H7 (cell line): ENCODE results near the gene OVOL1. TPM values are rescaled to one million over a fixed set of nuclear protein-coding genes. Genes with fewer than 3 reads are reported as not detected.
"Not testable (repeated sequence)": the region's sequence is repeated elsewhere in the genome, so short reads cannot be mapped to it uniquely, and the experiment has no call there.

ENCODE experiments used
- DNase-seq: peaks from one replicate; pipeline ENCODE4 v3.0.0; 2012
- H3K27me3 ChIP-seq: 2 replicates; pipeline ENCODE4 v1.6.0; 2011; ENCODE audit warnings: mild to moderate bottlenecking, low read length; ENCODE audit not compliant: control insufficient read depth, insufficient read depth
- H3K36me3 ChIP-seq: replicated peaks from 2 replicates; pipeline ENCODE4 v1.5.1; 2011; ENCODE audit warnings: low read length; ENCODE audit not compliant: control insufficient read depth, insufficient read depth
- H3K4me3 ChIP-seq: 2 replicates; pipeline ENCODE4 v1.5.1; 2011; ENCODE audit warnings: low read depth, mild to moderate bottlenecking, control low read depth, low read length, moderate library complexity; ENCODE audit not compliant: insufficient read depth
- total RNA-seq: library from RNA; depleted of rRNA; stranded (reverse); fragments of >200 nt; shearing (Covaris generic); gene quantifications from 2 replicates; pipeline ENCODE4 v1.2.3, GENCODE V29; 2014; rRNA removed

The OVOL1 gene
- total RNA-seq, result 1.2 and 1.4 TPM in 2 replicates

DNA sequence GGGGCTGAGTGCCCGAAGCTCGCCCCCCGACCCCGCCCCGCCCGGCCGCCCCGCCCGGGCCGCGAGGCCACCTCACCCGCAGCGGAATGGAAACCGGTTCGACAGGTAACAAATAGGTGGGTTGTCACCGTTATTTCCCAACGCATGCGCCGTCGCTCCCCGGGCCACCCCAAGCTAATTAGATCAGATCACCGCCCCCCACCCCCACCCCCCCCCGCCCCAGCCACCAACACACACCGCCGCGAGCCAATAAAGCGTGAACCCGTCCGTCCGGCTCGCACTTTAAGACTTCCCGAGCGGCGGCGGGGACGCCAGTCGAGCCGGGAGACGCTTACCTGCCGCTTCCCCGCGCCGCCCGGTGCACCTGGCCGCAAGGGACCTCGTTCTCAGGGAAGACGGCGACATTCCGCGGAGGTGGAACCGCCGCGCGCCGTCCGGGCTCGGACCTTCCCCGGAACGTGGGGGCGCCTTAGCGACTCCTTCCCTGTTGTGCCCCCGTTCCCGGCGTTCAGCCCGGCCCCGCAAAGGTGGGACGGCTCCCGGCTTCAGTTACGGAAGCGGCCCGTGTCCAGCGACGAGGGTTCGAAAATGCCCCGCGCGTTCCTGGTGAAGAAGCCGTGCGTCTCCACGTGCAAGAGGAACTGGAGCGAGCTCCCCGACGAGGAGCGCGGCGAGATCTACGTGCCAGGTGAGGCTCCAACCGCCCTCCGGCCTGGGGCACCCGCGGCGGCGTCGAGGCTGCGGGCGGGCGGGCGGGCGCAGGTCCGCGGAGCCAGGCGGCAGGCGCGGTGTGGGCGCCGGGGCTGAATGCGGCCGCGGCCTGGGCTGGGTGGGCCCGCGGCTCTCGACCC lies at the start of gene OVOL1:
TSS of gene OVOL1 (plus strand) at position 278 of the 851 bp plus-strand sequence. CDS start at position 589, 311 bp downstream.
- peak within 1 kb of the TSS; percentile 58 for H3K4me3 ChIP-seq
- H3K27me3 ChIP-seq, result peaks cover 56% of the 10 kb centered on the region
- DNase-seq, result peak; percentile 97
- H3K36me3 ChIP-seq, result no peaks in the 10 kb centered on the region

GRCh38 chr11:65739022-65739421 lies 47.8 kb upstream of the OVOL1 start:
- no peak overlapping the region for H3K4me3 ChIP-seq
- H3K36me3 ChIP-seq, result no peaks in the 10 kb centered on the region
- DNase-seq, result no peak
- no peaks in the 10 kb centered on the region; the same call in 1 of the 2 replicates for H3K27me3 ChIP-seq

- no peak overlapping the region for H3K4me3 ChIP-seq
- no peaks in the 10 kb centered on the region for H3K36me3 ChIP-seq
- no peaks in the 10 kb centered on the region; the same call in 1 of the 2 replicates for H3K27me3 ChIP-seq
- DNase-seq, result no peak
These were observed 45.7 kb upstream of the OVOL1 start for GRCh38 chr11:65741185-65741584.

DNA sequence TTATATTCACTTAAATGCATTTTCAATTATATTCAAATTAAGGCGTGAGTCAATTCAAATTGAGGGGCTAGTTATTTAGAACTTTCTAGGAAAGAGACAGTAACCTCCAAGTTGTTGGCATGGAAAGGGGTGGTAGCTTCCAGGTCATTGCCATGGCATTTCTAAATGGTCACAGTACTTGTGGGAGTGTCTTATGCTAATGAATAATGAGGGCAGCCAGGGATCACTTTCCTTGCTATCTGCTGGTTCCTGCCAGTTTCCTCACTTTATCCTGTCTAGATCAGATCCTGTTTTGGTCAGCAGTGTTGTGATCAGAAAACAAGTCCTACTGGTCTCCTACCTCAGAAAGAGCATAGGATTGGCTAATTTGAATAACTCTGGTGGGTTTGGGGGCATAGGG lies 44.5 kb upstream of the OVOL1 start:
- Histone ChIP-seq H3K36me3 (no peaks in the 10 kb centered on the region), H3K27me3 (no peaks in the 10 kb centered on the region; the same call in 1 of the 2 replicates), H3K4me3 (no peak overlapping the region)
- no peak for DNase-seq

DNA sequence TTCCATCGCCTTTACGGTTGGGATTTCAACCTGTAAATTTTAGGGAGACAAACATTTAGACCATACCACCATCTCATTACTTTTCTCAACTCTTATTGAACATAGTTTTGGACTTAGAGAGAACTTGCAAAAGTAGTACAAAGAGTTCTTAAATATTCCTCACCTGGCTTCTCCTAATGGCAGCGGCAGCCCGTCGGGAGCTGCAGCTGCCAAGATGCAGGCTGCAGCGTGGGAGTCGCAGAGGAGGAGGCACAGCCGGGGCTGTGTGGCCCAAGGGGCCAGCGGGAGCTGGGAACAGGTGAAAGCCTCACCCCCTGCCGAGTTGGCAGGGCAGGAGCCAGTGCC lies 43.2 kb upstream of the OVOL1 start:
- H3K27me3 ChIP-seq, result no peaks in the 10 kb centered on the region; the same call in 1 of the 2 replicates
- peak; percentile 37 for DNase-seq
- H3K36me3 ChIP-seq, result no peaks in the 10 kb centered on the region
- H3K4me3 ChIP-seq, result no peak overlapping the region

- DNase-seq, result peak; percentile 79
These were observed 42.7 kb upstream of the OVOL1 start for GRCh38 chr11:65744026-65744698.

DNA sequence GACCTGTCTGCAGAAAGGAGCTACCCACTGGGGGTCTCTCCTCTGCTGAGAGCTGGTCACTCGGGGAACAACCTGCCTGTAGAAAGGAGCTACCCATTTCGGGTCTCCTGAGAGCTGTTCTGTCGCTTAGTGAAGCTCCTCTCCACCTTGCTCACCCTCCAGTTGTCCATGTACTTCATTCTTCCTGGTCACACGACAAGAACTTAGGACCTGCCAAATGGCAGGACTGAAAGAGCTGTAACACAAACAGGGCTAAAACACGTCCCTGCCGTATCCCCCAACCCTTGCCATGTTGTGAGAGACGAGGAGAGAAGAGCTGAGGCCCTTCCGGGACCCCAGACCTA lies 42.2 kb upstream of the OVOL1 start:
- H3K4me3 ChIP-seq, result no peak overlapping the region

More at GRCh38 chr11:65744026-65744698, 42.7 kb upstream of the OVOL1 start:
- Histone ChIP-seq H3K36me3 (no peaks in the 10 kb centered on the region), H3K4me3 (no peak overlapping the region), H3K27me3 (no peaks in the 10 kb centered on the region; the same call in 1 of the 2 replicates)

DNA sequence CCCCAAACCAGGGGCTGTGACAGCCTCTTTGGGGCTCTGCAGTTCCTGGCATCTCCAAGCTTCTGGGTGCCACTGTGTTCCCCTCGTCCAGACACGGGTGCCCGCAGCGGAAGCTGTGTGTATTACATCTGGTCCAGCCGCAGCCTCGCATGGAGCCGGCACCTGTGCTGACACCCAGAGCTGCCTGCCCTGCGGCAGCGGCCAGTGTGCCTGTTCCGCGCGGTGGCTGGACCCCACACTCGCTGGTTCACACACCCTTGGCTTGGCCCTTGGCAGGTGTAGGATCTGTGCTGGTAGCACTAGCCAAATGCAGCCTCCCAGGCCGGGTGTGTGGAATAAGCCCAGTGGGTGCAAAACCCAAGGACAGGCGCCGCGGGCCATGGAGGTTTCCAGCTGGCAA lies 41.8 kb upstream of the OVOL1 start:
- Histone ChIP-seq H3K36me3 (no peaks in the 10 kb centered on the region), H3K27me3 (no peaks in the 10 kb centered on the region; the same call in 1 of the 2 replicates), H3K4me3 (no peak overlapping the region)
- DNase-seq, result no peak

More for the DNA sequence above, 42.2 kb upstream of the OVOL1 start:
- no peaks in the 10 kb centered on the region; the same call in 1 of the 2 replicates for H3K27me3 ChIP-seq
- H3K36me3 ChIP-seq, result no peaks in the 10 kb centered on the region
- DNase-seq, result no peak

DNA sequence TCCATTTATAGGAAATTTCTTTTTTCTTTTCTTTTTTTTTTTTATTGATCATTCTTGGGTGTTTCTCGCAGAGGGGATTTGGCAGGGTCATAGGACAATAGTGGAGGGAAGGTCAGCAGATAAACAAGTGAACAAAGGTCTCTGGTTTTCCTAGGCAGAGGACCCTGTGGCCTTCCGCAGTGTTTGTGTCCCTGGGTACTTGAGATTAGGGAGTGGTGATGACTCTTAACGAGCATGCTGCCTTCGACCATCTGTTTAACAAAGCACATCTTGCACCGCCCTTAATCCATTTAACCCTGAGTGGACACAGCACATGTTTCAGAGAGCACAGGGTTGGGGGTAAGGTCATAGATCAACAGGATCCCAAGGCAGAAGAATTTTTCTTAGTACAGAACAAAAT lies 24.7 kb upstream of the OVOL1 start:
- not testable (repeated sequence) for DNase-seq, H3K27me3 ChIP-seq, H3K4me3 ChIP-seq, H3K36me3 ChIP-seq

DNA sequence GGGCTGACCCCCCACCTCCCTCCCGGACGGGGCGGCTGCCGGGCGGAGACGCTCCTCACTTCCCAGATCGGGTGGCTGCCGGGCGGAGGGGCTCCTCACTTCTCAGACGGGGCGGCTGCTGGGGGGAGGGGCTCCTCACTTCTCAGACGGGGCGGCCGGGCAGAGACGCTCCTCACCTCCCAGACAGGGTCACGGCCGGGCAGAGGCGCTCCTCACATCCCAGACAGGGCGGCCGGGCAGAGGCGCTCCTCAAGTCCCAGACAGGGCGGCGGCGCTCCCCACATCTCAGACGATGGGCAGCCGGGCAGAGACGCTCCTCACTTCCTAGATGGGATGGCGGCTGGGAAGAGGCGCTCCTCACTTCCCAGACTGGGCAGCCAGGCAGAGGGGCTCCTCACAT lies 24.0 kb upstream of the OVOL1 start:
- H3K36me3 ChIP-seq, H3K27me3 ChIP-seq, DNase-seq, H3K4me3 ChIP-seq: not testable (repeated sequence)

DNA sequence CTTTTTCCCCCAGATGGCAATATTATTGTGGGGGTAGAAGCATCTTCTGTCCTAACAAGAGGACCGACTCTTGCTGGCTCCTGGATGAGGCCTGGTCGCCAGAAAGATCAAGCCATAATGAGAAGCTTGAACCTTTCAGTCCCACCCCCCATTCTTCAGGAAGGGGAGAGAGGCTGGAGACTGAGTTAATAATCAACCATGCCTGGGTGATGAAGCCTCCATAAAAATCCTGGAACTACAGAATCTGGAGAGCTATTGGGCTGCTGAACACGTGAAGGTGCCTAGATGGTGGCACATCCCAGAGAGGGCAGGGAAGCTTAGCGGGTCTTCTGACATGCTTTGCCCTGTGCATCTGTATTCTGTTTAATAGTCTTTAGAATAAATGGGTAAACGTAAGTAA lies 22.4 kb upstream of the OVOL1 start:
- no peaks in the 10 kb centered on the region for H3K27me3 ChIP-seq
- DNase-seq, result no peak
- no peaks in the 10 kb centered on the region for H3K36me3 ChIP-seq
- no peak overlapping the region for H3K4me3 ChIP-seq

DNA sequence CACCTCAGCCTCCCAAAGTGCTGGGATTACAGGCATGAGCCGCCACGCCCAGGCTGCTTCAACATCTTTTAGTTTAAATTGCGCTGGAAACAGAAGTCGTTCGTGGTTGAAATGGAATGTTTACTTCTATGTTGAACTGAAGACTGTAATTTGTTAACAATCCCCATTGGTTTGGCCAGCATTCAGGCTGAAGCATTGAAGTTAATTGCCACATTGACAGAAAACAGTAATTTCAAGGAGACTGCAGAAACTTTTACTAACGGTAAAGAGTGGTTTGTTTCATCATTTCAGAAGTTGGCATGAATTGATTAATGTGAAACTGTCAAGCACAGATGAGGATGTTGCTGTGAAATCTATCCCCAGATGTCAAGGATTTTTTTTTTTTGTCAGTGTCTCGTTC lies 20.3 kb upstream of the OVOL1 start:
- Histone ChIP-seq H3K36me3 (no peaks in the 10 kb centered on the region), H3K4me3 (no peak overlapping the region), H3K27me3 (no peaks in the 10 kb centered on the region; the same call in 1 of the 2 replicates)
- DNase-seq, result no peak

GRCh38 chr11:65767406-65767805 lies 19.5 kb upstream of the OVOL1 start:
- Histone ChIP-seq H3K36me3 (no peaks in the 10 kb centered on the region), H3K27me3 (no peaks in the 10 kb centered on the region; the same call in 1 of the 2 replicates), H3K4me3 (no peak overlapping the region)
- DNase-seq, result no peak

DNA sequence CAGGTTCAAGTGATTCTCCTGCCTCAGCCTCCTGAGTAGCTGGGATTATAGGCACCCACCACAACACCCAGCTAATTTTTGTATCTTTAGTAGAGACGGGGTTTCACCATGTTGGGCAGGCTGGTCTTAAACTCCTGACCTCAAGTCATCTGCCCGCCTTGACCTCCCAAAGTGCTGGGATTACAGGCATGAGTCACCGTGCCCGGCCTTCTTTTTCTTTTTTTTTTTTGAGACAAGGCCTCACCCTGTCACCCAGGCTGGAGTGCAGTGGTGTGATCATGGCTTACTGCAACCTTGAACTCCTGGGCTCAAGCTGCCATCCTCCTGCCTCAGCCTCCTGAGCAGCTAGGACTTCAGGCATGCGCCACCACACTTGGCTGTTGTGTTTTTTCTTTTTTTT lies 19.1 kb upstream of the OVOL1 start:
- not testable (repeated sequence) for H3K36me3 ChIP-seq, DNase-seq, H3K27me3 ChIP-seq, H3K4me3 ChIP-seq

GRCh38 chr11:65770951-65771567 lies 15.8 kb upstream of the OVOL1 start:
- H3K4me3 ChIP-seq, result no peak overlapping the region
- no peak for DNase-seq
- H3K36me3 ChIP-seq, result no peaks in the 10 kb centered on the region
- no peaks in the 10 kb centered on the region; the same call in 1 of the 2 replicates for H3K27me3 ChIP-seq
